Mucosa of gallbladder (tissue), 1 donor: ENCODE results near the gene MINDY4. TPM values are rescaled to one million over a fixed set of nuclear protein-coding genes. Genes with fewer than 3 reads are reported as not detected.
A peak's percentile ranks its signal among the peaks of the same experiment; 100 is the strongest.

Source experiments
- DNase-seq: peaks from one replicate; pipeline ENCODE4 v3.0.0-alpha.2; 2020; ENCODE audit warnings: low spot score
- total RNA-seq: library from RNA; stranded (reverse); gene quantifications from one replicate; pipeline ENCODE4 v1.2.1, GENCODE V29; 2021
- donor health status: DM: no; HTN: no; CAD: no.

The MINDY4 gene
- total RNA-seq, 1 donor from 2014 or later, result 23.1 TPM

DNA sequence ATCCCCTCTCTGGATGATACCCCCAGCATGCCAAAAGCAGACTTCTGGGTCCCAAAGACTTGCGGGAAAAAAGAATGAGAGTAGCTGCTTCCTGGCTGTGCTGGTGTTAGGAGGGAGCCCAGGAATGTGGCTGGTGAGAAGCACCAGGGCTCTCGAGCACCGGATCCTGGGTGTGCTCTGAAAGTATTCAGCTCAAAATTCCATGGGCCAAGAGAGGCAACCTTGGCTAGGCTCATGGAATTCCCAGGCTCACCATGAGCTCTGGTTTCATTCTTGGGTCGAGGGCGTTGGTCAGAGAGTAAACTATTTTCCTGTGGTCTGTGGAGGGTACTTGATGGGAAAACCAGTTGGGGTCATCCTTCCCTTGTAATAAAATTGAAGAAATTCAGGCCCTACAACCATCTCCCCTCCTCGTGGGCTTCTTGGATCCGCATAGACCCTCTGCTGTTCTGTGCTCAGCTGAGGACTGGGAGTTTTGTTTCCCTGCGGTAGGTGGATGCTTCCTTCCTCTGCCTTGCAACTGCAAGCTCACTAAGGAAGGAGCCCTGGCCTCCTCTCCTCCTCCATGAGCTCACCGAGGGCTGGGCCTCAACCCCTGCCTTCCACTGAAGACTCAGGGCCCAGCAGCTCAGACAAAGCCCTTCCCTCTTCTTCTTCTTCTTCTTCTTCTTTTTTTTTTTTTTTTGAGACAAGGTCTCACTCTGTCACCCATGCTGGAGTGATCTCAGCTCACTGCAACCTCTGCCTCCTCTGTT lies 106.0 kb downstream of the MINDY4 start:
- no peak for DNase-seq

DNA sequence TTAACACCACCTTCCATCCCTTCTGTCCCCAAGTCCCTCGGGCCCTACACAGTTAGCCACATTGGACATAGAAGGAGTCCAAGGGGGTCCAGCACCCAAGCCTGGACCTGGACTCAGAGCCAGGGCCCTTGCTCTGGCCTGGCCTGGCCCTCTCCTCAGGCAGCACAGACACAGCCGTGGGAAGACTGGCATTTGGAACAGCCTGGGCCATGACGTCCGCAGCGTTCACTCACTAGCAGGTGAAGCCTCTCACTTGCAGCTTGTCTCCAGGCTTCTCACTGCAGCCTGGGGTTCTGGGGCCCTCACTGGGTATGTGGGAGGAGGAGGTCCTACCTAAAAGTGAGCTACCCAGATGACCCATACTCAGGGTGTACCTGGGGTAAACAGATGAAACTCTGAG lies 106.8 kb downstream of the MINDY4 start:
- no peak for DNase-seq

DNA sequence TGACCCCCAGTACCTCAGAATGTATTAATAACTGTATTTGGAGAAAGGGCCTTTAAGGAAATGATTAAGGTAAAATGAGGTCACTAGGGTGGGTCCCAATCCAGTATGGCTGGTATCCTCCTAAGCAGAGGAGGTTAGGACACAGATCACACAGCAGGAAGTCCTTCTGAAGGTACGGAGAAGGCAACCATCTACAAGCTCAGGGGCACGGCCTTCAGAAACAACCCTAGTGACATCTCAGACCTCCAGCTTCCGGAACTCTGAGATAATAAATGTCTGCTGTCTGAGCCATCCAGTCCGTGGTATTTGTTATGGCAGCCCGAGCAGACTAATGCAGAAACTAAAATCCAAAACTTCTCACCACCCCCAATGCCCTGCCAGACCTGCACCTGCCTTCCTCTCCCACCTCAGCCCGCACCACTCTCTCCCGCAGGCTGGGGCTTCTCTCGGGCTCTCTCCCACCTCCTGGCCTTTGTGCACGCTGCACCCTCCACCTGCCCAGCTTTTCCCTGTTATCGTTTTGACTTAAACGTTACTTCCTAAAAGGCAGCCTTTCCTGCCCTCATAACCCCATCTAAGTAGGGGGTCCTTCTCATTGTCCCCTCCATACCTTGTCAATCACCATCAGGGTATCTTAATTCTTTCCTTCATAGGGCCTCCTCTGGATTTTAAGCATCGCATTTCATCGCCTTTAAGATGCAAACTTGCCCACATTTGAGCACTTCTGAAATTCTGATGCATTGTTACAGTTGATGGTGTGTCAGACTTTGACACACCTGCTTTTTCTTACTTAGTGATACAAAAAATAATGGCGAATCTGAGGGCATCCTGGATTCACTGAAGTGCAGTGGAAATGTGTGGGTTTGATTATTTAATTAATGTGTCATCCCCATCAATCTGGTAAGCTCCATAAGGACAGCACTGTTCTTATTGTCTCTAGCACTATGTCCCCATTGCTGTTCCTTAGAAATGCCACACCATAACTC lies 108.2 kb downstream of the MINDY4 start:
- no peak for DNase-seq

DNA sequence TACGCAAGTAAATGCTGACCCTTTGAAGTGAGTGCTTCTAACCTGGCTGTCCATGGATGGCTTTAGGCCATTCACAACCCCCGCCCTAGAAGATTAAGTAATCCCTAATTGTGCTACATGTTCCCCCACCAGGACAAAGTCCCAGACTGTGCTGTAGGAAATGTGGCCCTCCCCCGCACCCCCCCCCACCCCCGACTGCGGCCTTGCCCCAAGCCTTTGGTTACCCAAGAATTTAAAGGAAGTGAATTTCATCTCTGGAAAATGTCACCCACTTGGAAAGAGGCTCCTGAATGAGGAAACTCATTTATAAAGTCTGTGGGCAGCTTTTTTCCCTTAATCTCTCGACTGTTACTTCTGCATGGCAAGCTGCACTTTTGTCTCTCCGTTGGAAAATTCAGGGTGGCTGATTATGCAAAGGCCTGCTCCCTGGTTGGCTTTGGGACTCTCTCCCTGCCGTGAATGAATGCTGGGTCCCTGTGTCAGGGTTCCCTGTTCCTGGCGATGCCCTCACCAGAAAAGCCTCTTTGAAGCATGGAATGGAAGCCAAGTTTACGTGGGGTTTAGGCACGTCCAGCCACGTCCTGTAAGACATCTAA lies 109.0 kb downstream of the MINDY4 start:
- DNase-seq, result no peak

DNA sequence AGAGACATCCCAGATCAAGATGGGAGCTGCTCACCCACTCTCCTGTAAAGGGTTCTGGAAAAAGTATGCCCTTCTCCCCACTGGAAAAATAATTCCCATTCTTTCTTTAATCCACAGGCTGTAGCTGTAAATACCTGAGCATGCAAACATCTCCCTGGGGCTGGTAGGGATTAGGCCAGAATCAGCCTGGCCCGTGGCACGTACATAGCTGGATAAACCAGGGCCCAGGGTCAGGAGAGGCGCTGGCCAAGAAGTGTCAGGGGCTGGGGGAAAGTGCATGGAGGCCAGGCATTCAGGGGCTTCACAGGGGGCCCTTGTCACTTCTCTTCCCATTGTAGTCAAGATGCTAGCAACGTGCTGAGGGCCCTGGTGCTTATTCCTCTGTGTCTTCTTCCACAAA lies 109.7 kb downstream of the MINDY4 start:
- no peak for DNase-seq

DNA sequence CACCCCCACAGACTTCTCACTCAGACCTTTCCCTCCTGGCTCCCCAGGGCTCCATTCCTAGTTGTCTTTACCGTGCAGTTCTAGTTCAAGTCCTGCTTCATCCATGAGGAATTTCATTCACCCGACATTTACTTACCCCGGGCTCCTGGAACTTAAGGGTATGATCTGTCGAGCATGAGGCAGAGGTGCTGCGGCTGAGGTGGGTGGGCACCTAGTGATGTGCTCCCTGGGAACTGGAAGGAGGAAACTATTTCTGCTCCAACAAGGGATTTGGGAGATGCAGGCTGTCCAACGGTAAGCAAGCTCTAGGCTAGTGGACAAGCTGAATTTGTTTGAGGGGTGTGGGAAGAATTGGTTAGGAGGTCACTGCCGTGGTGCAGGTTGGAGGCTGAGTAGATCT lies 110.2 kb downstream of the MINDY4 start:
- DNase-seq, result no peak

DNA sequence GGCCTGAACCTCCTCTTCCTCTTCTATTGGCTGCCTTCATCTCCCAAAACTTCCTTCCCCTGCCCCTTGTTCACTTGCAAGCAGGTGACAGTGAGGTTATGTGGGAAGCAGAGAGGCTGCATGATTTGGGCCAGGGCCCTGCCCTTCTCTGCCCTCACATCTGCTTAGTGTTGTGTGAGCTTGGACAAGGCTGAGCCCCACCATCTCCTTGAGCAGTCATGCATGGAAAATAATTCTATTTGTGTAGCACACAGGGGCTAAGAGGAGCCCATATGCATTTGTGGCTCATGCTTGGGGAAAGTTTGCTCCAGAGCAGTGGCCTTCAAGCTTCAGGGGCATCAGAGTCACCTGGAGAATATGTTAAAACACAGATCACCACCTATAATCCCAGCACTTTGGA lies 113.7 kb downstream of the MINDY4 start:
- DNase-seq, result no peak

DNA sequence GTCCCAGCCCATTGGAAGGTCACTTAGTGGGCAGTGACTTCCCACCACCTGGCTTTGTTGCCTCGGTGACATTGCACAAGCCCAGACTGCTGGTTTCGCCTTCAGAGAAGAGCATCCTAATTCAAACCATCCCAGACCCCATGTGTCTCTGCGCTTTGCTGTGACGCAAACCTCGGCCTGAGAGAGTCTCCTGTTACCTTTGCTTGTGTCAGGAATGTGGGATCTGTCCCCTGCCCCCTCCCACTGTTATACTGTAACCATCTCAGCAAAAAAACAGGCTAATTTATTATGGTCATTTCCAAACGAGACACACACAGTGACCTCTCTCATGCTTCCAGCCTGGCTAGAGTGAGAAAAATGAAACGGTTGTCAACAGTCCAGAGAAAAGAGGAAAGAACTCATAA lies 115.4 kb downstream of the MINDY4 start:
- DNase-seq, result no peak

DNA sequence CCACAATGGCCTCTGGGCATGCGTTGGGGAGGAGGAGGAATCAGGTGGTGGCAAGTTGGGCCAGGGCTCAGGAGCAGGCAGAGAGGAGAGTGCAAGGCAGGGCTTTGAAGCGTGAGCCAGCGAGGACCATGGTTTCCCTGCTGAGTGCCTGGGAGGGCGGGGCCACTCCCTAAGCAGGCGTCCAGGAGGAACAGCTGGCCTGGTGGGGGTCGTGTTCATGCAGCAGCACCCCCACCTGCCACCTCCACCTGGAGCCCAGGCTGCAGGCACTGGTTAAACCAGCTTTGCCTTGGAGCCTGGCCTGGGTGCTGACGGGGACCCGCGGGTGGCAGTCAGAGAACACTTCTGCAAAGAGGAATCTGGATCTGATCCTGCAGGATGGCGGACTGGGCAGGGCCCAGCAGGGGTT lies 116.3 kb downstream of the MINDY4 start:
- DNase-seq, result no peak

DNA sequence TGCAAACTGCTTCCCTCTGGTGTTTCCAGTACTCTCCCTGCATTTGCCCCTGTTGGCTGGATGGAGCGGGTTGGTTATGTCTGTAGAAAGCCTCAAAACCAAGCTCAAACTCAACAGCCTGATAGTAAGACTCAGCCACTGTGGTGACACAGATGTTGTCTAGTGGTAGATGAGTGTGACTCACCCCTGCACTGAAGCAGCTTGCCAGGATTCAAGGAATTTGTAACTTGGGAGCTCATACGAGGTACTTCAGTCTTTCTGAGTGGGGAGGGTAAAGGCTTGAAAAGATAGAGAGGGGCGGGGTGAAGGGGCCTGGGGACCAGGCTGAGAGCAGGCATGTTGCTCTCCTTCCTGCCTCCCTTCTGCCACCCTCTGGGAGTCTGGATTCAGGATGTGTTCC lies 117.5 kb downstream of the MINDY4 start:
- DNase-seq, result no peak

DNA sequence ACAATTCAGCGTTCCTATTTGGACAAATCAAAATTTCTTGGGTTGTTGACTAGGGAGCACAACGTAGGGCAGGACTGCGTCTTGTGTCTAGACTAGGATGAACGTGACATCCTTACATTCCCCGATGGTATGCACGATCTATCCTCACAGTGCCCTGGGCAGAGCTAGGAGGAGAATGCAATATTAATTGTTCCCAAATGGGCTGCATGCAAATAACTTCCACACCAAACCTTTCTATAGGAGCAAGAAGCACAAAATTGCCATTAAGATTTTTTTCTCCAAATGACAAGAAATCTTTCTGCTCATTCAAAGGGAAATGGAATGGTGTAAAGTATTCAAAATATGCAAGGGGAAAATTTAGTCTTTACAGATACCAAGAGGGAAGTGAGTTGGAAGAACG lies 119.0 kb downstream of the MINDY4 start:
- DNase-seq, result no peak

DNA sequence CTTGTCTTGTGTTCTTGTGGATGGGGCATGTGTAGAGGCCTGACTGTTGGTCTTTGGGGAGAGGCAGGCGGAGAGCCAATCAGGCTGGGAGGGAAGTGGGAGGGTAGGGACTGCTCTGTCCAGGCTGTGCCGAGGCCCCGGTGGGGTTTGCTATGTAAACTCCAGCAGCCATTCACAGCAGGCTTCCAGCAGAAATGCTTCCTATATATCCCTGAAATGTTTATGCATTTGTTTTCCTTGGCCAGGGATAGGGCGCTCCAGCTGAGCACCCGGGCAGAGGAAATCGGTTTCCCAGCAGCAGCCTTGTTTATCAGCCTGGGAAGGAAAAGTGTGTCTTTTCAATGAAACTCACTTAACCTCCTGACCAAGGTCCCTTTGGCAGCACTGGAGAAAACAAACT lies 122.1 kb downstream of the MINDY4 start:
- no peak for DNase-seq

DNA sequence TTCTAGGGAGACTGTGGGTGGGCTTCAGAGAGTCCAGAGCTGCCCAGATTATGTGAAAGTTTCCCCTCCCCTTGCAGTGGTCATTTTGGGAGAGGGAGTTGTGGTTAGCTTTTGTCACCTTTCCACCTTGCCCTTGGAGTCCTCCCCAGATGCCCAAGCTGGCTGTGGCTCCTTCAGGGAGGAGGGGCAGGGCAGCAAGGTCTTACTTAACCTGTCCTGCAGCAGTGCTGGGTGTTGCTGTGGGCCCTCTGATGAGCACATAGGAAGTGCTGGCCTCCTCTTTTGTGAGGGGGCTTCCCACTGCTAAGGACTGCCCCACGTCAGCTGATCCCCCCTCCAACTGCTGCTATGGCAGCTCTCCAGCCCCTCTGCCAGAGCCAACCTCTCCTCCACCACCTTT lies 122.8 kb downstream of the MINDY4 start:
- no peak for DNase-seq

DNA sequence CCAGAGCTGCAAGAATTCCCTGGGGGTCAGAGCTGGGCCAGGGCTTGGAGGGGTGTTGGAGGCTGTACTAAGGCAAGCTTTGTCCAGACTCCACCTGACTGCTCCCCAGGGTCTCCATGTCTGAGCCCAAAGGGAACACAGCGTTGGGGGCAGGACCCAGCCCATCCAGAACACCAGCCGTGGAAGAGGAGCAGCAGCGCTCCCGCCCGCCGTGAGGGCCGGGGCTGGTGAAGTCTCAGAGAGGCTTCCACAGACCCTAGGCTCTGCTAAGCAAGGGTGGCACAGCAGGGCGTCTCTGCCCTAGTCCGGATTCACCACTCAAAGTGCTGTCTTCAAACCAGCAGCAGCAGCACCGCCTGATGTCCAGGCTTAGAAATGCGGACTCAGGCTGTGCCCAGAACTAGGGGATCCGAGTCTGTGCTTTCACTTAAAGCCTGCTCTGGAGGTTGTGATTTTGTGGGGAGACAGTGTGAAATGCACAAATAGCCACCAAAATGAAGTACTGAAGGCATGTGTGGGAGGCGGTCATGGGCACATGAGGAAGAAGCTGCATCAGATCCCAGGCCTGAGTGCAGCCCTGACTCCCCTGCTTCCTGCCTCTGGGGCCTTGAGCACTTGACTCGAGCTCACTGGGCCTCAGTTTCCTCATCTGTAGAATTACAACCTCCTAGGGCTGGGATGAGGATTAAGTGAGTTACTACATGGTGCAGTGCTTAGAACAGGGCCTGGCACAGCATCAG lies 123.8 kb downstream of the MINDY4 start:
- DNase-seq, result no peak

DNA sequence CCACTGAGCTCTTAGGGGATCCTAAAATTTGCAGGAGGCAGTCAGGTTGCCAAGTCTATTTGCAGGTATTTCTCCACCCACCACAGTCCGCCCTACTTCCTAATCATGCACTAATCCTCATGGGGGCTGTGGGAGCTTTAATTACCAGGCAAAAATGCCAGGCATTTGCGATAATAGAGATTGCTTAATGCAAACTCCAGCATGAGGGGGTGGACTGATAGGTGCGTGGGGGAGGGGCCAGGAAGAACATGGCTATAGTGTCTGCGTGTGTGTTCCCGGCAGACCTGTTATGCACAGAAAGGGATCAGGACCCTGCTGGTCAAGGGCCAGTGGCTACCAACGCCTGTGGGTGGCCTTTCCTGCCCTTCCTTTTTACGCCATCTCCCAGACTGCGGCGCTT lies 124.8 kb downstream of the MINDY4 start:
- DNase-seq, result no peak

DNA sequence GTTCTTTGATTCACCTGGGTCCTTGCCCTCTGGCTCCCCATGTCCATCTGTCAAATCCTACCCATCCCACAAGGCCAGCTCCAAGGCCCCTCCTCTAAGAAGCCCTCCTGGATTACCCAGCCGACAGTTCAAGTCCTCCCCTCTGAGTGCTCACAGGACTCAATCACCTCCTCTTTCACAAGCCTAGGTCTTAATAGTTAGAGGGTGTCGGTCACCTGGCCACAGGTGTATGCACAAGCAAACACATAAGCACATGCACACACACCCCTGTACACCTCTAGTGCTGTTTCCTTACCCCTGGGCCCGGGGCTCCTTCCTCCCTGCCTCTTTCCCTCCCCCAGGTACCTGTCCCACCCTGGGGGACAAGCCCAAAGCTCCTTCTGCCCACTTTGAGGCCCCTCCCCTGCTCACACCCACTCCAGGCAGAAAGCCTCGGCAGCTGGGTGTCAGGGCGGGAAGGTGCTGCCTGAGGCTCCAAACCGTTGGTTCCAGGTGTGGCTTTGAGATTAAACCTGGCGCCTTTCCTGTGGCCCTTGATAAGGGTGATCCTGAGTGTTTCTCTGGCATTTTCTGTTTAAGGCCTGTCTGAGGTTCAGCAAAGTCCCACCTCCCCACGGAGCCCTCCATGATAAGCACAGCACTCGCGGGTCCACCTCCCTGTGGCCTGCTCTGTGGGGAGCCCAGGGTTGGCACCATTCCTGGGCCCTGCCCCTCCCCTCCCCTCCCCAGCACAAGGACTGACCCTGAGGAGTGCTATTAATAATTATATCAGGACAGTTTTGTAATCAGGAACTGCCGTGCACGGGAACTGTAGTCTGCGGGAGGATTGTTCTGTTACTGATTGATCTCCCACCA lies 125.8 kb downstream of the MINDY4 start:
- peak; percentile 65 for DNase-seq

DNA sequence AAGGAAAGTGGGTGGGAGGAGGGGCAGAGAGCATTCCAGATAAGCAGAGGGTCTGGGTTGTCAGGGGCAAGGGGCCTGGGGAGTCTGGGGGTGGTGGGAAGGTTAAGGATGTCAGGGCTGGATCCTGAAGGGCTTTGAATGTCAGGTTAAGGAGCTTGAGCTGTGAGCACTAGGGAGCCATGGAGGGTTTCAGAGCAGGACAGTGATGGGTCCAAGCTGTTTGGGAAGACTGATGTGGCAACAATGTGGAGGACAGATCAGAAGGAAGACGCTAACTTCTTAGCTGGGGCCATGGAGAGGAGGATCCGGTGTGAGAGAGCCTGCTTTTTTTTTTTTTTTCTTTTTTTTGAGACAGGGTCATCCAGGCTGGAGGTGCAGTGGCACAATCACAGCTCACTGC lies 126.6 kb downstream of the MINDY4 start:
- no peak for DNase-seq

DNA sequence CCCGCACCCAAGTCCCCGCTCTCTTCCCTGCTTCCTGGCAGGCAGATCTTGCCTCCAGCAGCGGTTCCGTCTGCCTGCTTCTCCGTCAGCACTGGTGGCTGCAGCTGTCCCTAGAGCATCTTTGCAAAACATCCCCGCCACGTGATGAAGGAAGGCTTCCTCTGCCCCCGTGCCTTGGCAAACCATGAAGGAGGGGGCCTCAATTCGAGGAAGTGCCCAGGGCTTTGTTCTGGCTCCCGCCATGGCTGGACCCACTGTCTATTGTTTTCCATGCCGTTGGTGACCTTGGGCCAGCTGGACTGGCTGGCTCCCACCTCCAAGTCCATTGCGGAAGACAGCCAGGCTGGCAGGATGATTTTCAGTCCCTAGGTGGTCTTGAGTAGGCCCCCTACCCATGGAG lies 127.2 kb downstream of the MINDY4 start:
- DNase-seq, result no peak

DNA sequence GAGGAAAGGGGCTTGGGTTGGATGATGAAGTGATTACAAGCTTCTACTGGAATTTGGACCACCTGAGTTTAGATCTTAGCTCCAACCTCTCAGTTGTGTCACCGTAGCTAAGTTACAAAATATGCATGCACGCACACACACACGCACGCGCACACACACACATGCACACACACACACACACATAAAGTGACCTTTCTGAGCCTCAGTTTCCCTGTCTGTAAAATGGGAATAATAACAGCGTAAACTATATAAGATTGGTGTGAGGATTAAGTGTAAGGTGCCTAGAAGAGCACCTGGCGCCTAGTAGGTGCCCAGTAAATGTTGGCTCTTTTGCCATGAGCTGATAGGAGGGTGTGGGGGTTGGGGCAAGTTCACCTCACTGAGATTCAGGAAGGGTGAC lies 127.8 kb downstream of the MINDY4 start:
- no peak for DNase-seq

DNA sequence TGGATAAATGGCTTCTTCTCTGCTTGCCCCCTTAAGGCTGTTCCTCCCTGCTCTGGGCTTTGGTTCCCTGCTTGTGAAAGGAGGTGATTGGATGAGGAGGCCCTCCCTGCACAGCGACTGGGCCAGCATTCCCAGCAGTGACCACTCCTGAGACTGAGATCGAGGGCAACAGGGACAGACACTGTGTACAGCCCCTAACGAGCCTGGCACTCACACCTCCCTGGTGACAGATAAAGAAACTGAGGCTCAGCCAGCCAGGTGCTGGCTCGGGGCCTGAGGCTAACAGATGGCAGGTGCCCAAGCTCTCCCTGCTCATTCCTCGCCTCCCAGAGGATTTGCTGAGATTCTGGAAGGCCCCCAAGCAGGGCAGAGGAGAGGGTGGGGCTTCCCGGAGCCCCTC lies 128.4 kb downstream of the MINDY4 start:
- DNase-seq, result no peak

DNA sequence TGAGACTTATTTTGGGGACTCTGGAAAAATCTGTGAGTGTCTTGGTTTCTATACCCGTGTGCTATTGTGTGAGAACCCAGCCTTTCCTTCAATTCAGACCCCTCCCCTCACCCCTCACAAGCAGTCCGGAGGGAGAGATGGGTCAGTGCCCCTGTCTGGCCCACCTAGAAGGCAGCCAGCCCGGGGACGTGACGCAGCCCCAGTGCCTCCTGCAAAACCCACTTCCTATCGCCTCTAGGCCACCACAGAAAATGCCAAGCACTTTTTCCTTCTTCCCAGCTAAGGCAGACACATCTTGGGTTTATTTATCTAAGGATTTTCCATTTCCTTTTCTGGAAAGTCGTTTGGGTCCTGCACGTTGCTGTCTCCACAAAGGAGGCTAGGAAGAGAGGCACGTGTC lies 128.8 kb downstream of the MINDY4 start:
- no peak for DNase-seq
